NT2/D1 (cell line): ENCODE results near the gene RAC2.
"Not testable (repeated sequence)": the region's sequence is repeated elsewhere in the genome, so short reads cannot be mapped to it uniquely, and the experiment has no call there.

ENCODE experiments used
- DNase-seq: peaks from one replicate; pipeline ENCODE4 v3.0.0-alpha.2; 2011; ENCODE audit warnings: low read depth, low spot score
- H3K27me3 ChIP-seq: 2 replicates; pipeline ENCODE4 v1.6.0; 2011; ENCODE audit warnings: mild to moderate bottlenecking; ENCODE audit not compliant: insufficient read length, insufficient read depth
- H3K36me3 ChIP-seq: 2 replicates; pipeline ENCODE4 v1.6.1; 2011; ENCODE audit warnings: mild to moderate bottlenecking, low read length, mixed read lengths; ENCODE audit not compliant: insufficient read depth, insufficient read length
- H3K4me1 ChIP-seq: 2 replicates; pipeline ENCODE4 v1.5.1; 2011; ENCODE audit not compliant: insufficient read depth, insufficient read length
- H3K4me3 ChIP-seq: 2 replicates; pipeline ENCODE4 v1.5.1; 2011; ENCODE audit warnings: low read depth; ENCODE audit not compliant: insufficient read length
- H3K9ac ChIP-seq: 2 replicates; pipeline ENCODE4 v1.6.0; 2011; ENCODE audit warnings: low read depth; ENCODE audit not compliant: insufficient read length
- H3K9me3 ChIP-seq: 2 replicates; pipeline ENCODE4 v1.5.1; 2011; ENCODE audit warnings: mild to moderate bottlenecking, low read length; ENCODE audit not compliant: insufficient read depth
- SUZ12 ChIP-seq: IDR thresholded peaks from 2 replicates; pipeline ENCODE4 v1.6.1; 2011; ENCODE audit not compliant: insufficient read length, insufficient read depth; ENCODE audit errors: extremely low read depth
- YY1 ChIP-seq: IDR thresholded peaks from 2 replicates; pipeline ENCODE4 v1.6.1; 2011; ENCODE audit not compliant: insufficient read length, insufficient read depth
- ZNF274 ChIP-seq: IDR thresholded peaks from 2 replicates; pipeline ENCODE4 v1.6.1; 2011; ENCODE audit warnings: mild to moderate bottlenecking, low read depth, low read length

RAC2 gene

GRCh38 chr22:37237371-37238268, 6.4 kb downstream of the RAC2 start:
- Histone ChIP-seq H3K9me3 (no peaks in the 10 kb centered on the region), H3K27me3 (no peaks in the 10 kb centered on the region), H3K4me3 (no peak overlapping the region), H3K36me3 (no peaks in the 10 kb centered on the region), H3K9ac (no peak overlapping the region), H3K4me1 (peaks cover 12% of the 10 kb centered on the region)
- TF ChIP-seq ZNF274 (no peak), YY1 (no peak), SUZ12 (no peak)
- no peak for DNase-seq

GRCh38 chr22:37235897-37236607, 8.0 kb downstream of the RAC2 start:
- Histone ChIP-seq H3K9ac (no peak overlapping the region), H3K36me3 (peaks cover 1% of the 10 kb centered on the region), H3K4me3 (no peak overlapping the region), H3K27me3 (no peaks in the 10 kb centered on the region), H3K9me3 (no peaks in the 10 kb centered on the region), H3K4me1 (peaks cover 4% of the 10 kb centered on the region)
- no peak for TF ChIP-seq YY1
- no peak for TF ChIP-seq ZNF274
- no peak for TF ChIP-seq SUZ12
- no peak for DNase-seq

DNA sequence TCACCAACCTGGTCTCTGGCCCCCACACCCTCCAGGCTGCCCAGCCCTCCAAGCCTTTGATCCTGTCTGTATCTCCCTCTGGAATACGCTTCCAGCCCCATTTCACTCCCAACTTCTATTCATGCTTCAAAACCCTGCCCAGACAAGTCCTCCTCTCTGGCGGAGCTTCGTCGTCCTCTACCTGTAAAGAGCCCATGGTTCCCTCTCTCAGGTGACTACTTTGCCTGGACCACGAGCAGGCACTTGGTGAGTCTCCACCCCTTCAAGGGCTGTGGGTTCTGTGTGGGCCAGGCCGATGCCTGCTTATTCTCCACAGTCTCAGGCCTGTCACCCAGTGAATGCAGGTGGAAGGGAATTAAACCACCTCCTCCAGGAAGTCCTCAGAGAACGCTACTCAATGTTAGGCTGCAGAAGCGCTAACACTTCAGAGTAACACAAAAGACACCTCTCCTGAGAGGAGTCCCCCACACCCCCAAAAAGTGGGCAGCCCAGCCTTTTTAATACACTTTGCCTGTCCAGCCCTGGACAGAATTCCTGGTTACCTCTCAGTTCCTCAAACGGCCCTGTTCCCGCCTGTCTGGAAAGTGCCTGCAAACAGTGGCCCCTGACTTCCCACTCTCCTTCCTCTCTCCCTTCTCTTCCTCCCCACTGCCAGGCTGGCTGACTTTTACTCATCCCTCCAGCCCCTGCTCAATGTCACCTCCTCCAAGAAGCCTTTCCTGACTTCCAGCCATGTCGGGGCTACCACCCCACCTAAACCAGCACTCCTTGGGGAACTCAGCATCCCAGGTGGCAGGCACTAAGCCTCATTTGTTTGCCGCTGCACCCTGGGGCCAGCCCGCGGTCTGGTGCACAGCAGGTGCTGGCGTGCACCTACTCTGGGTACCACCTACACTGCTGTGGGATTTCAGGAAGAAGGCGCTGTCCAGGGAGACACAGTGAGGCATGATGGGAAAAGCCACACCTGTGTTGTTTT, 9.0 kb downstream of the RAC2 start:
- H3K27me3 ChIP-seq, result no peaks in the 10 kb centered on the region
- no peak for DNase-seq
- peaks cover 4% of the 10 kb centered on the region for H3K36me3 ChIP-seq
- H3K4me3 ChIP-seq, result no peak overlapping the region
- H3K9me3 ChIP-seq, result no peaks in the 10 kb centered on the region
- H3K4me1 ChIP-seq, result peaks cover 4% of the 10 kb centered on the region
- TF ChIP-seq SUZ12 (no peak), ZNF274 (no peak), YY1 (no peak)
- no peak overlapping the region for H3K9ac ChIP-seq

GRCh38 chr22:37233751-37234631, 10.1 kb downstream of the RAC2 start:
- H3K9me3 ChIP-seq, result no peaks in the 10 kb centered on the region
- H3K4me3 ChIP-seq, result no peak overlapping the region
- H3K9ac ChIP-seq, result no peak overlapping the region
- H3K27me3 ChIP-seq, result no peaks in the 10 kb centered on the region
- DNase-seq, result no peak
- H3K4me1 ChIP-seq, result peaks cover 7% of the 10 kb centered on the region
- TF ChIP-seq ZNF274, result no peak
- no peak for TF ChIP-seq YY1
- TF ChIP-seq SUZ12, result no peak
- peaks cover 4% of the 10 kb centered on the region for H3K36me3 ChIP-seq

- H3K36me3 ChIP-seq, H3K4me3 ChIP-seq, H3K9ac ChIP-seq, DNase-seq, H3K9me3 ChIP-seq, H3K27me3 ChIP-seq: not testable (repeated sequence)
- H3K4me1 ChIP-seq, result peaks cover 10% of the 10 kb centered on the region
These were observed 10.7 kb downstream of the RAC2 start for GRCh38 chr22:37233371-37233750.

DNA sequence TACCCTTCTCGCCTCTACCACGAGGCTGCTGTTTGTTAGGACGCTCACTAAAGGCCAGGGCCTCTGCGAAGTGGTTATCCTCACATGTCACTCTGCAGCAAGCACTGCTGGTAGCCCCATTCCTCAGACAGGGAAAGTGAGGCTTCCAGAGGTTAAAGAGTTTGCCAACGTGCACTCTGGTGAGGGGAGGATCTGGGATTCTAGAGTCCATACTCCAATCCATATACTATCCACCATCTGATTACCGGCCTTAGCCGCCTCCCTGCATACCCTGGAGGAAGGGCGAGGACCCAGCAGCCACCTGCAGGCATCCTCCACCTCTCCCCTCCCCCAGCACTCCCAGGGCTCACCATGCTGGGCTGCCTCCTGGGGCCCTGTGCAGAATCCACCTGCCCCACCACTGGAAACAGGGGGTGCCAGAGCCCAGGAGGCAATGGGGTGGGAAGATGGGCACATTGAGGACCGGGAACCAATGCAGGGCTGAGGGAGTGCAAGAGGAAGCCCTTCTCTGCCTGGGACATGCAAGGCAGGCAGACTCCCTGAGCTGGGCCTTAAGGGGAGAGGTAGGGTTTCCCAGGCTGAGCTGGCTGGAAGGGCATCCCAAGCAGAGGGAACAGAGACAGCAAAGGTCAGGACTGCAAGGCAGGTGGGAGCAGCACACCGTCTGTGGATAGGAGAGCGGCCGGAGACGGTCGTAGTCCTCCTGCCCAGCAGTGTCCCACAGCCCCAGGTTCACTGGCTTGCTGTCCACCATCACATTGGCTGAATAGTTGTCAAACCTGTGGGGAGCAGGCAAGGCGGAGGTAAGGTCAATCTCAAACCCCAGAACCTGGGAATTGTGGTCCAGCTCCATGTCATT, 11.7 kb downstream of the RAC2 start:
- no peak for TF ChIP-seq ZNF274
- no peak for TF ChIP-seq SUZ12
- TF ChIP-seq YY1, result no peak
- Histone ChIP-seq H3K9me3 (no peaks in the 10 kb centered on the region), H3K4me3 (no peak overlapping the region), H3K36me3 (peaks cover 4% of the 10 kb centered on the region), H3K4me1 (peaks cover 10% of the 10 kb centered on the region), H3K27me3 (no peaks in the 10 kb centered on the region), H3K9ac (no peak overlapping the region)
- DNase-seq, result no peak
